Fibroblast of lung (primary cell): Measurements from ENCODE around the gene TFF1. TPM values are rescaled to one million over a fixed set of nuclear protein-coding genes. Genes with fewer than 3 reads are reported as not detected.

Experiments used
- DNase-seq, 2 donors: peaks; one replicate each; pipeline versions ENCODE4 v3.0.0 to v3.0.0-alpha.2; 2010; ENCODE audit warnings: low read depth in 2 of 2
- H2AFZ ChIP-seq: 2 replicates; pipeline ENCODE4 v1.5.1; 2012; ENCODE audit warnings: low read length, control low read depth, inconsistent platforms
- H3K27ac ChIP-seq: 2 replicates; pipeline ENCODE4 v1.5.1; 2011; ENCODE audit warnings: low read length, control low read depth; ENCODE audit not compliant: insufficient read depth
- H3K27me3 ChIP-seq: 2 replicates; pipeline ENCODE4 v1.5.1; 2011; ENCODE audit warnings: mild to moderate bottlenecking, low read length; ENCODE audit not compliant: control insufficient read depth, insufficient read depth
- H3K36me3 ChIP-seq: 2 replicates; pipeline ENCODE4 v1.5.1; 2011; ENCODE audit warnings: low read length; ENCODE audit not compliant: control insufficient read depth, insufficient read depth
- H3K4me1 ChIP-seq: 2 replicates; pipeline ENCODE4 v1.5.1; 2011; ENCODE audit warnings: low read length; ENCODE audit not compliant: control insufficient read depth, insufficient read depth; ENCODE audit errors: extremely low read depth
- H3K4me2 ChIP-seq: 2 replicates; pipeline ENCODE4 v1.5.1; 2011; ENCODE audit warnings: low read length, control low read depth; ENCODE audit not compliant: insufficient read depth; ENCODE audit errors: extremely low read depth
- H3K4me3 ChIP-seq, 4 experiments: fragments of 200-600 bp in 1 of 4; sonication (generic) in 1 of 4; replicated peaks in 1 of 4; 2 replicates each; pipeline ENCODE4 v1.5.1; 2011 to 2016; ENCODE audit warnings: low read length in 4 of 4, low read depth in 3 of 4, mild to moderate bottlenecking in 3 of 4, control low read depth in 2 of 4, inconsistent platforms in 1 of 4, mixed read lengths in 1 of 4; ENCODE audit not compliant: insufficient read depth in 1 of 4; ENCODE audit errors: control extremely low read depth in 1 of 4
- H3K79me2 ChIP-seq: 2 replicates; pipeline ENCODE4 v1.5.1; 2012; ENCODE audit warnings: mild to moderate bottlenecking, low read length, inconsistent platforms; ENCODE audit not compliant: control insufficient read depth, insufficient read depth
- H3K9ac ChIP-seq: 2 replicates; pipeline ENCODE4 v1.5.1; 2011; ENCODE audit warnings: mild to moderate bottlenecking, low read length, control low read depth; ENCODE audit not compliant: insufficient read depth
- H3K9me3 ChIP-seq: 2 replicates; pipeline ENCODE4 v1.5.1; 2012; ENCODE audit warnings: low read depth, low read length; ENCODE audit not compliant: control insufficient read depth, insufficient read depth
- H4K20me1 ChIP-seq: 2 replicates; pipeline ENCODE4 v1.5.1; 2011; ENCODE audit warnings: low read length; ENCODE audit not compliant: control insufficient read depth, insufficient read depth; ENCODE audit errors: extremely low read depth
- EZH2 ChIP-seq: IDR thresholded peaks from 2 replicates; pipeline ENCODE4 v1.5.1; 2012; ENCODE audit warnings: low read length, control low read depth, mild to moderate bottlenecking; ENCODE audit errors: missing control alignments
- polyA plus RNA-seq, 2 donors: library from polyadenylated mRNA; depleted of rRNA in 1 of 2; stranded (reverse) in 1 of 2; unstranded in 1 of 2; fragments of >200 nt; gene quantifications; 2 replicates each; pipeline ENCODE4 v1.2.1, GENCODE V29; 2011 to 2012; ENCODE audit warnings: missing spikeins in 1 of 2
- total RNA-seq: library from RNA; depleted of rRNA; stranded (reverse); fragments of >200 nt; gene quantifications from 2 replicates; pipeline ENCODE4 v1.2.1, GENCODE V29; 2014
- TF ChIP-seq, protein P1 (sequence below), 2 donors: IDR thresholded peaks in 1 of 2; conservative IDR thresholded peaks in 1 of 2; 1 replicate in 1 of 2; 2 replicates in 1 of 2; pipeline ENCODE4 v1.5.1; 2011 to 2012; ENCODE audit warnings: low read length in 2 of 2, control low read depth in 1 of 2, inconsistent platforms in 1 of 2, low read depth in 1 of 2, mild to moderate bottlenecking in 1 of 2

The TFF1 gene
- total and polyA plus RNA-seq, 2 donors (not counting 1 experiment from before 2014, with no cell fraction given), result not detected

GRCh38 chr21:42407476-42407875 lies 41.1 kb upstream of the TFF1 start:
- Histone ChIP-seq H3K79me2 (no peaks in the 10 kb centered on the region), H4K20me1 (no peaks in the 10 kb centered on the region), H3K27ac (no peak overlapping the region), H2AFZ (no peak overlapping the region), H3K9me3 (no peaks in the 10 kb centered on the region), H3K9ac (no peak overlapping the region), H3K4me2 (no peak overlapping the region), H3K27me3 (peaks cover 3% of the 10 kb centered on the region), H3K36me3 (no peaks in the 10 kb centered on the region), H3K4me1 (no peaks in the 10 kb centered on the region), H3K4me3 (no peak overlapping the region)
- TF ChIP-seq EZH2, result no peak
- TF ChIP-seq, protein P1, sequence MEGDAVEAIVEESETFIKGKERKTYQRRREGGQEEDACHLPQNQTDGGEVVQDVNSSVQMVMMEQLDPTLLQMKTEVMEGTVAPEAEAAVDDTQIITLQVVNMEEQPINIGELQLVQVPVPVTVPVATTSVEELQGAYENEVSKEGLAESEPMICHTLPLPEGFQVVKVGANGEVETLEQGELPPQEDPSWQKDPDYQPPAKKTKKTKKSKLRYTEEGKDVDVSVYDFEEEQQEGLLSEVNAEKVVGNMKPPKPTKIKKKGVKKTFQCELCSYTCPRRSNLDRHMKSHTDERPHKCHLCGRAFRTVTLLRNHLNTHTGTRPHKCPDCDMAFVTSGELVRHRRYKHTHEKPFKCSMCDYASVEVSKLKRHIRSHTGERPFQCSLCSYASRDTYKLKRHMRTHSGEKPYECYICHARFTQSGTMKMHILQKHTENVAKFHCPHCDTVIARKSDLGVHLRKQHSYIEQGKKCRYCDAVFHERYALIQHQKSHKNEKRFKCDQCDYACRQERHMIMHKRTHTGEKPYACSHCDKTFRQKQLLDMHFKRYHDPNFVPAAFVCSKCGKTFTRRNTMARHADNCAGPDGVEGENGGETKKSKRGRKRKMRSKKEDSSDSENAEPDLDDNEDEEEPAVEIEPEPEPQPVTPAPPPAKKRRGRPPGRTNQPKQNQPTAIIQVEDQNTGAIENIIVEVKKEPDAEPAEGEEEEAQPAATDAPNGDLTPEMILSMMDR (conservative IDR thresholded peaks at IDR 0.05 in 1 of 2, IDR thresholded peaks at IDR 0.05 in 1 of 2; ENCODE audit: low read depth in 1 of 2, low read length in 2 of 2), result no peak
- DNase-seq, result no peak

- no peak overlapping the region for H3K27ac ChIP-seq
Observed at GRCh38 chr21:42406866-42407265, 40.5 kb upstream of the TFF1 start.

GRCh38 chr21:42406201-42406621 lies 39.9 kb upstream of the TFF1 start:
- Histone ChIP-seq H3K36me3 (no peaks in the 10 kb centered on the region), H4K20me1 (no peaks in the 10 kb centered on the region), H3K4me3 (no peak overlapping the region), H3K79me2 (no peaks in the 10 kb centered on the region), H3K27me3 (peaks cover under 1% of the 10 kb centered on the region), H2AFZ (no peak overlapping the region), H3K4me1 (no peaks in the 10 kb centered on the region), H3K9ac (no peak overlapping the region), H3K9me3 (no peaks in the 10 kb centered on the region), H3K27ac (no peak overlapping the region), H3K4me2 (no peak overlapping the region)
- TF ChIP-seq, protein P1 (conservative IDR thresholded peaks at IDR 0.05 in 1 of 2, IDR thresholded peaks at IDR 0.05 in 1 of 2; ENCODE audit: low read depth in 1 of 2, low read length in 2 of 2), result no peak
- no peak for TF ChIP-seq EZH2
- no peak for DNase-seq

More at GRCh38 chr21:42406866-42407265, 40.5 kb upstream of the TFF1 start:
- no peak for DNase-seq
- H3K9ac ChIP-seq, result no peak overlapping the region
- H3K4me2 ChIP-seq, result no peak overlapping the region
- no peak for TF ChIP-seq EZH2
- TF ChIP-seq, protein P1 (conservative IDR thresholded peaks at IDR 0.05 in 1 of 2, IDR thresholded peaks at IDR 0.05 in 1 of 2; ENCODE audit: low read depth in 1 of 2, low read length in 2 of 2), result no peak
- no peaks in the 10 kb centered on the region for H3K9me3 ChIP-seq
- peaks cover 3% of the 10 kb centered on the region for H3K27me3 ChIP-seq
- H3K4me1 ChIP-seq, result no peaks in the 10 kb centered on the region
- H3K79me2 ChIP-seq, result no peaks in the 10 kb centered on the region
- H3K4me3 ChIP-seq, result no peak overlapping the region
- no peaks in the 10 kb centered on the region for H4K20me1 ChIP-seq
- no peaks in the 10 kb centered on the region for H3K36me3 ChIP-seq
- no peak overlapping the region for H2AFZ ChIP-seq
